ENCODE measurements around the gene TMEM30B.

GRCh38 chr14:61319086-61319485, 37.9 kb upstream of the TMEM30B start:
- TF ChIP-seq CTCF (IDR thresholded peaks at IDR 0.05) (no peak), POLR2A (IDR thresholded peaks at IDR 0.05) (no peak)
